Activated CD4-positive, alpha-beta T cell treated with anti-CD3 and anti-CD28 coated beads, Interleukin-2, Interleukin-6, amounts not matched to agents 100 ng/mL and 50 ng/mL, durations not matched to agents 16 hours and 8 hours (primary cell): ENCODE results near the gene GRM4.

Experiments used
- DNase-seq: peaks from one replicate; pipeline ENCODE4 v3.0.0-alpha.2; 2020

The GRM4 gene

DNA sequence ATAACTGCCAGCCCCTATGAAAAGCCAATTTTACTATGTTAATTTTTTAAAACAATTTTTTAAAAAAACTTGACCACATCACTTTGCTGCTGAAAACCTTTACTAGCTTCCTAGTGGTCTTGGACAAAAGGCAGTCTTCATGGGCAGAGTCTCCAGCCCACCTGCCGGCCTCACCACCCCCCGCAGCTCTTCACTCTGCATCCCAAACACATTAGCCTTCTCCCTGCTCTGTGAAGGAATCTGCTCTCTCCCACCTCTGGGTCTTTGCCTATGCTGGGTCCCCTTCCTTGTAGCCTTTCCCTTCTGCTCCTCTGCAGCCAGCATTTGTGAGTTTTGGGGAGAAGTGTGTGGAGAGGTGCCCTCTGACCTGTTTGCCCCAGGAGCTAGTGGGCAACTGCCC is 171.4 kb downstream of the GRM4 start:
- DNase-seq = no peak

DNA sequence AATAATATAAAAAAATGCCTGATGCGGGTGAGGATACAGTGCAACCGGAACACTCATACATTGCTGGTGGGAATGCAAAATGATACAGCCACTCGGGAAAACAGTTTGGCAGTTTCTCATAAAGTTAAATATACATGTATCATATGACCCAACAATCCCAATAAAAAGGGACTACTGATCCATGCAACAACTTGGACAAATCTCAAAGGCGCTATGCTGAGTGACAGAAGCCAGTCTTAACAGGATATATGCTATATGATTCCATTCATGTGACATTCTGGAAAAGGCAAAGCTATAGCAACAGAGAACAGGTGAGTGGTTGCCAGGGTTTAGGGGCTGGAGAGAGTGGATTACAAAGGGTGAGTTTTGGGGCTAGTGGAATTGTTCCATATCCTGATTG is 171.9 kb downstream of the GRM4 start:
- DNase-seq = no peak

GRCh38 chr6:33971580-33971979 is 174.3 kb downstream of the GRM4 start:
- no peak for DNase-seq
